ENCODE results near the gene COQ3. TPM values are rescaled to one million over a fixed set of nuclear protein-coding genes. Genes with fewer than 3 reads are reported as not detected.

COQ3 gene
- total RNA-seq, 1 donor from 2014 or later: 5.0 TPM

- no peak overlapping the region for H2AFZ ChIP-seq (ENCODE audit: low read depth, low read length)
- H3K9ac ChIP-seq (ENCODE audit: low read length): no peak overlapping the region
- no peak overlapping the region for H3K4me3 ChIP-seq (ENCODE audit: insufficient read depth, low read depth, low read length)
- DNase-seq (ENCODE audit: low read depth): no peak
- no peak overlapping the region for H3K27ac Mint-ChIP-seq (ENCODE audit: unreplicated experiment)
- H3K27me3 Mint-ChIP-seq (ENCODE audit: low read depth, unreplicated experiment): no peaks in the 10 kb centered on the region
- TF ChIP-seq CTCF (IDR thresholded peaks at IDR 0.05; ENCODE audit: insufficient read depth, low read depth, low read length) (no peak), EZH2 (IDR thresholded peaks at IDR 0.05; ENCODE audit: insufficient read depth, low read length) (no peak)
- H3K79me2 ChIP-seq (ENCODE audit: insufficient read depth, low read length): peaks cover 90% of the 10 kb centered on the region
- peak overlapping the region; percentile 71 for H3K4me3 Mint-ChIP-seq (ENCODE audit: unreplicated experiment)
- peaks cover 28% of the 10 kb centered on the region for H3K4me1 Mint-ChIP-seq (ENCODE audit: low read depth, unreplicated experiment)
- peaks cover 4% of the 10 kb centered on the region for H3K36me3 ChIP-seq (ENCODE audit: insufficient read depth, low read length)
- H4K20me1 ChIP-seq (ENCODE audit: insufficient read depth, low read length): peaks cover 62% of the 10 kb centered on the region
- H3K27me3 ChIP-seq (ENCODE audit: insufficient read depth, low read length): no peaks in the 10 kb centered on the region
- FAIRE-seq: no peak
- peaks cover 14% of the 10 kb centered on the region for H3K4me1 ChIP-seq (ENCODE audit: insufficient read depth, low read length)
- no peak overlapping the region for H3K27ac ChIP-seq (ENCODE audit: low read depth, low read length)
- no peaks in the 10 kb centered on the region for H3K9me3 ChIP-seq (ENCODE audit: insufficient read depth, low read depth, low read length)
- peak overlapping the region; percentile 88 for H3K4me2 ChIP-seq (ENCODE audit: low read length)
- H3K36me3 Mint-ChIP-seq (ENCODE audit: low read depth, unreplicated experiment): peaks cover 2% of the 10 kb centered on the region
- H3K9me3 Mint-ChIP-seq (ENCODE audit: unreplicated experiment): no peaks in the 10 kb centered on the region
Measured at GRCh38 chr6:99422912-99423311, 28.9 kb upstream of the COQ3 start.

DNA sequence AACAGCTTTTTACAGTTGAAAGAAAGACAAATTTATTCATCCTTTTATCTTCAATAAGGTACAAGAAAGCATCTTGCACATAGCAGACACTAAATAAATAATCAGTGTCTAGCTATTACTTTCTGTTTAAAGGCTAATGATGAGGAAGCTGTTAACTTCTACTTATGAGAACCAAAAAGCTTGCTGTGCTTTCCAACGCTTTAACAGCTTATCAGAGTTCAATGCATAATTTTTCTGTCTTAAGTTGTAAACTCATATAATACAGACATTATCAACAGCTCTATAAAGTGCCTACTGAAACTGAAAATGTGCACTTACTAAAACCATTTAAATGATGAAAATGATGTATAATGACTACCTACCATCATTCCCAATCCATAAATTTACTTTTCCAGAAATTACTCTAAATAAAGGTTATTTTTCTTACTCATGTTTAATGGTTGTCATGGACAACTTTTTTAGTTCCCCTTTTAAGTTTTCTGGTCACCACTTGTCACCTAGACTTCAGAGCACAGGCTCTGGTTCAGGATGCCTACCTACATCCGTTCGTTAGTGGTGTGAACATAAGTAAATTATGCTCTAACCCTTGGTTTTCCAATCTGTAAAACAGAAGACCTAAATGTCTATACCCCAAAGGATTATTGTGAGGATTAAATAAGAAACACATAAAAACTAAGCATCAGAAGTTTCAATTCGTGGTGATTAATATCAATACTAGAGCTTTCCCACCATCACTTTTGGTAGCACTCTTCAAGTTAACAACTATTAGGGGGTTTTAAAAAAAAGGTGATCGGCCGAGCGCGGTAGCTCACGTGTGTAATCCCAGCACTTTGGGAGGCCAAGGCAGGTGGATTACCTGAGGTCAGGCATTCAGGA is 23.1 kb upstream of the COQ3 start:
- H3K27ac ChIP-seq (ENCODE audit: low read depth, low read length): no peak overlapping the region
- peaks cover 83% of the 10 kb centered on the region for H4K20me1 ChIP-seq (ENCODE audit: insufficient read depth, low read length)
- no peak overlapping the region for H2AFZ ChIP-seq (ENCODE audit: low read depth, low read length)
- no peaks in the 10 kb centered on the region for H3K36me3 ChIP-seq (ENCODE audit: insufficient read depth, low read length)
- no peak overlapping the region for H3K4me2 ChIP-seq (ENCODE audit: low read length)
- H3K9ac ChIP-seq (ENCODE audit: low read length): no peak overlapping the region
- H3K27ac Mint-ChIP-seq (ENCODE audit: unreplicated experiment): no peak overlapping the region
- H3K36me3 Mint-ChIP-seq (ENCODE audit: low read depth, unreplicated experiment): peaks cover 2% of the 10 kb centered on the region
- no peaks in the 10 kb centered on the region for H3K27me3 Mint-ChIP-seq (ENCODE audit: low read depth, unreplicated experiment)
- no peaks in the 10 kb centered on the region for H3K9me3 ChIP-seq (ENCODE audit: insufficient read depth, low read depth, low read length)
- no peak overlapping the region for H3K4me3 ChIP-seq (ENCODE audit: insufficient read depth, low read depth, low read length)
- no peaks in the 10 kb centered on the region for H3K9me3 Mint-ChIP-seq (ENCODE audit: unreplicated experiment)
- peaks cover 19% of the 10 kb centered on the region for H3K4me1 Mint-ChIP-seq (ENCODE audit: low read depth, unreplicated experiment)
- H3K27me3 ChIP-seq (ENCODE audit: insufficient read depth, low read length): no peaks in the 10 kb centered on the region
- FAIRE-seq (no peak), DNase-seq (ENCODE audit: low read depth) (no peak)
- peaks cover 100% of the 10 kb centered on the region for H3K79me2 ChIP-seq (ENCODE audit: insufficient read depth, low read length)
- no peaks in the 10 kb centered on the region for H3K4me1 ChIP-seq (ENCODE audit: insufficient read depth, low read length)
- no peak overlapping the region for H3K4me3 Mint-ChIP-seq (ENCODE audit: unreplicated experiment)
- TF ChIP-seq CTCF (IDR thresholded peaks at IDR 0.05; ENCODE audit: insufficient read depth, low read depth, low read length): no peak
- TF ChIP-seq EZH2 (IDR thresholded peaks at IDR 0.05; ENCODE audit: insufficient read depth, low read length): no peak

- Mint-ChIP-seq H3K9me3 (ENCODE audit: unreplicated experiment) (no peaks in the 10 kb centered on the region), H3K27ac (ENCODE audit: unreplicated experiment) (no peak overlapping the region), H3K4me3 (ENCODE audit: unreplicated experiment) (no peak overlapping the region), H3K27me3 (ENCODE audit: low read depth, unreplicated experiment) (no peaks in the 10 kb centered on the region), H3K4me1 (ENCODE audit: low read depth, unreplicated experiment) (peaks cover 21% of the 10 kb centered on the region), H3K36me3 (ENCODE audit: low read depth, unreplicated experiment) (peaks cover 2% of the 10 kb centered on the region)
- Histone ChIP-seq H3K27ac (ENCODE audit: low read depth, low read length) (no peak overlapping the region), H3K36me3 (ENCODE audit: insufficient read depth, low read length) (peaks cover 8% of the 10 kb centered on the region), H3K4me3 (ENCODE audit: insufficient read depth, low read depth, low read length) (no peak overlapping the region), H4K20me1 (ENCODE audit: insufficient read depth, low read length) (peaks cover 81% of the 10 kb centered on the region), H3K79me2 (ENCODE audit: insufficient read depth, low read length) (peaks cover 100% of the 10 kb centered on the region), H3K4me1 (ENCODE audit: insufficient read depth, low read length) (no peaks in the 10 kb centered on the region), H3K4me2 (ENCODE audit: low read length) (no peak overlapping the region), H3K9ac (ENCODE audit: low read length) (no peak overlapping the region), H3K9me3 (ENCODE audit: insufficient read depth, low read depth, low read length) (no peaks in the 10 kb centered on the region), H3K27me3 (ENCODE audit: insufficient read depth, low read length) (no peaks in the 10 kb centered on the region), H2AFZ (ENCODE audit: low read depth, low read length) (no peak overlapping the region)
- FAIRE-seq (no peak), DNase-seq (ENCODE audit: low read depth) (no peak)
- TF ChIP-seq EZH2 (IDR thresholded peaks at IDR 0.05; ENCODE audit: insufficient read depth, low read length) (no peak), CTCF (IDR thresholded peaks at IDR 0.05; ENCODE audit: insufficient read depth, low read depth, low read length) (no peak)
Measured at GRCh38 chr6:99416226-99416625, 22.2 kb upstream of the COQ3 start.

Data from astrocyte (in vitro differentiated cells and primary cell).